Endothelial cell of umbilical vein (primary cell): ENCODE results near the gene CEP192. TPM values are rescaled to one million over a fixed set of nuclear protein-coding genes. Genes with fewer than 3 reads are reported as not detected.

Experiments
- BruUV-seq: library from RNA; stranded (reverse); fragments of 400-500 nt; replicated peaks from 2 replicates; lab custom pipeline; 2021; lab: Mats Ljungman, UMichigan
- CTCF ChIA-PET: fragments of 300-600, 350-600 bp; sonication (Branson Sonifier 250); formaldehyde crosslinking; loops from one replicate; lab custom pipeline; 2021; ENCODE audit warnings: antibody characterized with exemption, inconsistent platforms; lab: Charles Lee
- POLR2A ChIA-PET: fragments of 300-600, 350-600 bp; sonication (Branson Sonifier 250); formaldehyde crosslinking; loops from one replicate; lab custom pipeline; 2021; ENCODE audit warnings: antibody characterized with exemption, inconsistent platforms; lab: Charles Lee
- DNase-seq: peaks from one replicate; pipeline ENCODE4 v3.0.0-alpha.2; 2011; ENCODE audit warnings: low read depth, low spot score
- FAIRE-seq: peaks from 2 replicates; lab custom pipeline; 2011; peaks lifted over from hg19 to GRCh38; lab: Jason Lieb, UNC
- H2AFZ ChIP-seq: 2 replicates; pipeline ENCODE4 v1.6.0; 2012; ENCODE audit warnings: low read depth, low read length, control low read depth, inconsistent platforms
- H3K27ac ChIP-seq: 2 replicates; pipeline ENCODE4 v1.5.1; 2011; ENCODE audit warnings: low read depth, mild to moderate bottlenecking, control low read depth, low read length, moderate library complexity; ENCODE audit not compliant: insufficient read depth
- H3K27me3 ChIP-seq, 2 experiments: 2 replicates each; pipeline versions ENCODE4 v1.6.0 to v1.6.1; 2011; ENCODE audit warnings: low read length in 2 of 2, mixed read lengths in 1 of 2; ENCODE audit not compliant: control insufficient read depth in 2 of 2, insufficient read depth in 2 of 2
- H3K36me3 ChIP-seq, 2 experiments: 2 replicates in 1 of 2; 3 replicates in 1 of 2; pipeline ENCODE4 v1.5.1; 2011; ENCODE audit warnings: low read length in 2 of 2, mild to moderate bottlenecking in 1 of 2, moderate library complexity in 1 of 2; ENCODE audit not compliant: control insufficient read depth in 2 of 2, insufficient read depth in 2 of 2; ENCODE audit errors: extremely low read depth in 1 of 2
- H3K4me1 ChIP-seq: 3 replicates; pipeline ENCODE4 v1.5.1; 2011; ENCODE audit warnings: mild to moderate bottlenecking, low read length; ENCODE audit not compliant: control insufficient read depth, insufficient read depth; ENCODE audit errors: extremely low read depth
- H3K4me2 ChIP-seq: 2 replicates; pipeline ENCODE4 v1.6.1; 2011; ENCODE audit warnings: low read length, control low read depth, mixed read lengths; ENCODE audit not compliant: insufficient read depth
- H3K4me3 ChIP-seq, 3 experiments: fragments of 200-600 bp in 1 of 3; sonication (generic), shearing (Covaris generic) in 1 of 3; replicated peaks in 1 of 3; 2 replicates each; pipeline ENCODE4 v1.5.1; 2011 to 2016; ENCODE audit warnings: control low read depth in 3 of 3, low read length in 3 of 3, mild to moderate bottlenecking in 2 of 3, inconsistent platforms in 1 of 3, low read depth in 1 of 3, moderate library complexity in 1 of 3; ENCODE audit not compliant: insufficient read depth in 1 of 3
- H3K79me2 ChIP-seq: 2 replicates; pipeline ENCODE4 v1.6.0; 2012; ENCODE audit warnings: low read length, inconsistent platforms; ENCODE audit not compliant: control insufficient read depth, insufficient read depth
- H3K9ac ChIP-seq: replicated peaks from 2 replicates; pipeline ENCODE3; 2011; ENCODE audit warnings: low read length, control low read depth; ENCODE audit not compliant: insufficient read depth; ENCODE audit errors: extremely low read depth
- H3K9me1 ChIP-seq: replicated peaks from 3 replicates; pipeline ENCODE4 v1.6.0; 2011; ENCODE audit warnings: mild to moderate bottlenecking, low read length; ENCODE audit not compliant: control insufficient read depth, insufficient read depth; ENCODE audit errors: extremely low read depth
- H3K9me3 ChIP-seq: replicated peaks from 2 replicates; pipeline ENCODE4 v1.5.1; 2012; ENCODE audit warnings: low read length, inconsistent platforms; ENCODE audit not compliant: control insufficient read depth, insufficient read depth
- H4K20me1 ChIP-seq: replicated peaks from 2 replicates; pipeline ENCODE3; 2011; ENCODE audit warnings: mild to moderate bottlenecking, low read length; ENCODE audit not compliant: control insufficient read depth, insufficient read depth; ENCODE audit errors: extremely low read depth
- CTCF ChIP-seq, 2 donors: IDR thresholded peaks; 1 replicate in 1 of 2; 2 replicates in 1 of 2; pipeline ENCODE4 v1.5.1; 2011; ENCODE audit warnings: low read length in 2 of 2, mild to moderate bottlenecking in 2 of 2, moderate library complexity in 2 of 2, control low read depth in 1 of 2, inconsistent platforms in 1 of 2, low read depth in 1 of 2; ENCODE audit not compliant: insufficient read depth in 1 of 2; ENCODE audit errors: extremely low read depth in 1 of 2
- EZH2 ChIP-seq: IDR thresholded peaks from 2 replicates; pipeline ENCODE4 v1.6.1; 2012; ENCODE audit warnings: borderline replicate concordance, low read depth, mild to moderate bottlenecking, moderate library complexity, low read length, inconsistent platforms; ENCODE audit not compliant: severe bottlenecking
- FOS ChIP-seq: IDR thresholded peaks from 2 replicates; pipeline ENCODE4 v1.6.1; 2011; ENCODE audit warnings: mild to moderate bottlenecking, low read length, moderate library complexity, borderline replicate concordance; ENCODE audit not compliant: insufficient read depth
- GATA2 ChIP-seq: IDR thresholded peaks from 2 replicates; pipeline ENCODE4 v1.7.0; 2011; ENCODE audit warnings: low read depth, mild to moderate bottlenecking, moderate library complexity, mixed read lengths, low read length; ENCODE audit not compliant: insufficient read length, insufficient read depth
- JUN ChIP-seq: IDR thresholded peaks from 2 replicates; pipeline ENCODE4 v1.6.1; 2011; ENCODE audit warnings: borderline replicate concordance, low read depth; ENCODE audit not compliant: insufficient read length, insufficient read depth
- MYC ChIP-seq: IDR thresholded peaks from one replicate; pipeline ENCODE4 v1.6.1; 2011; ENCODE audit warnings: mild to moderate bottlenecking, low read depth, low read length
- POLR2A ChIP-seq: IDR thresholded peaks from 2 replicates; pipeline ENCODE4 v1.6.1; 2012; ENCODE audit warnings: low read depth, mild to moderate bottlenecking, control low read depth, low read length
- POLR2AphosphoS5 ChIP-seq: IDR thresholded peaks from 2 replicates; pipeline ENCODE4 v1.6.1; 2012; ENCODE audit warnings: low read depth, mild to moderate bottlenecking, control low read depth, low read length, moderate library complexity; ENCODE audit not compliant: insufficient read depth
- dilution Hi-C: fragments of 300-500 bp; cut with MboI; formaldehyde crosslinking; loops from one replicate; pipeline ENCODE4 v1.15.0; 2019; ENCODE audit warnings: low sequenced_read_pairs; ENCODE audit not compliant: extremely low pct_ligation_motif_present
- intact Hi-C: fragments of 100-400 bp; cut with micrococcal nuclease; formaldehyde crosslinking; loops from one replicate; pipeline ENCODE4 v1.10.0; 2022
- polyA plus RNA-seq, 4 experiments: library from polyadenylated mRNA; depleted of rRNA in 3 of 4; stranded (reverse) in 3 of 4; unstranded in 1 of 4; fragments of >200 nt; gene quantifications; 2 replicates each; pipeline versions ENCODE4 v1.2.1 to v1.2.3, GENCODE V29; 2011 to 2012; ENCODE audit warnings: missing spikeins in 1 of 4
- total RNA-seq: library from RNA; stranded (reverse); gene quantifications from 2 replicates; pipeline ENCODE4 v1.2.3, GENCODE V29; 2021
- TF ChIP-seq, protein P1 (sequence below): IDR thresholded peaks from 2 replicates; pipeline ENCODE4 v1.6.1; 2011; ENCODE audit not compliant: insufficient read depth, insufficient read length

The CEP192 gene
- total and polyA plus RNA-seq, 2 donors (not counting 3 experiments of a cell fraction or from before 2014, with no cell fraction given): 14.5 to 22.9 TPM

DNA sequence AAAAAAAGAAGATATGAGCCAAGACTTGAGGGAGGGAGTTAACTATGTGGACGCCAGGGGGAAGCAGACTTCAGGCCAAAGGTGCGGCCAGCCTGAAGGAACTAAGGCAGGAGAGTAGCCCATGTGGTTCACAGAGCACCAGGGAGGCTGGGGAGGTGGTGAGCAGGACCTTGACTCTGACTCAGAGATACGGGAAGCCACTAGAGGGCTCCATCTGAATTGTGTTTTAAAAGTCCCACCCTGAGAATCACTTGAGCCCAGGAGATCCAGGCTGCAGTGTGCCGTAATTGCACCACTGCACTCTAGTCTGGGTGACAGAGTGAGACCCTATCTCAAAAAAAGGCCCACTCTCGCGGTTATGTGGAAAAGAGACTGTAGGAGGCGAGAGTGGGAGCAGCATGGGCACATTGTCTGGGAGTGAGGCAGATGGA, 12.3 kb downstream of the CEP192 start:
- FAIRE-seq (peak; percentile 83), DNase-seq (peak; percentile 61)
- ChIA-PET CTCF (interaction anchor here (0.7 to 2.6 kb wide), 3 partner anchors 21 to 156 kb away, joined by 3 to 21 read pairs (median 4); no protein-coding TSS in a partner anchor), POLR2A (no interaction called here)
- H3K27me3 ChIP-seq: no peaks in the 10 kb centered on the region
- no peak overlapping the region for H3K4me2 ChIP-seq
- no peak for TF ChIP-seq FOS
- peak; percentile 52 to 56 for TF ChIP-seq CTCF (IDR thresholded peaks at IDR 0.05; ENCODE audit: extremely low read depth in 1 of 2, insufficient read depth in 1 of 2, low read depth in 1 of 2, low read length in 2 of 2)
- peaks cover 0 to 5% of the 10 kb centered on the region in 2 experiments for H3K36me3 ChIP-seq
- no peak overlapping the region for H2AFZ ChIP-seq
- no peaks in the 10 kb centered on the region for H3K4me1 ChIP-seq
- no peaks in the 10 kb centered on the region for H4K20me1 ChIP-seq
- H3K9me1 ChIP-seq: no peaks in the 10 kb centered on the region
- H3K9me3 ChIP-seq: no peaks in the 10 kb centered on the region
- dilution Hi-C loops: no loop called here
- no peak overlapping the region for H3K27ac ChIP-seq
- peaks cover 50% of the 10 kb centered on the region for H3K79me2 ChIP-seq
- no TSS peak for BruUV-seq
- intact Hi-C loops: loop anchor here (2.0 kb wide), 1 partner anchor 627 kb away; no protein-coding TSS in a partner anchor
- no peak overlapping the region for H3K4me3 ChIP-seq
- no peak overlapping the region for H3K9ac ChIP-seq

GRCh38 chr18:13004396-13004795, 13.2 kb downstream of the CEP192 start:
- no peak for DNase-seq
- FAIRE-seq: no peak
- Histone ChIP-seq H3K27me3 (no peaks in the 10 kb centered on the region), H3K4me3 (no peak overlapping the region), H3K9me3 (no peaks in the 10 kb centered on the region), H3K4me2 (no peak overlapping the region), H3K27ac (no peak overlapping the region), H3K4me1 (no peaks in the 10 kb centered on the region), H3K9ac (no peak overlapping the region), H4K20me1 (no peaks in the 10 kb centered on the region), H2AFZ (no peak overlapping the region), H3K9me1 (no peaks in the 10 kb centered on the region), H3K79me2 (peaks cover 42% of the 10 kb centered on the region), H3K36me3 (peaks cover 0 to 8% of the 10 kb centered on the region in 2 experiments)
- no TSS peak for BruUV-seq
- intact Hi-C loops: no loop called here
- TF ChIP-seq FOS (no peak), EZH2 (no peak), POLR2AphosphoS5 (no peak), POLR2A (no peak), MYC (no peak), GATA2 (no peak), CTCF (IDR thresholded peaks at IDR 0.05; ENCODE audit: extremely low read depth in 1 of 2, insufficient read depth in 1 of 2, low read depth in 1 of 2, low read length in 2 of 2) (no peak), JUN (no peak)
- TF ChIP-seq, protein P1, sequence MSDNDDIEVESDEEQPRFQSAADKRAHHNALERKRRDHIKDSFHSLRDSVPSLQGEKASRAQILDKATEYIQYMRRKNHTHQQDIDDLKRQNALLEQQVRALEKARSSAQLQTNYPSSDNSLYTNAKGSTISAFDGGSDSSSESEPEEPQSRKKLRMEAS: no peak
- CTCF ChIA-PET: interaction anchor here (1.0 to 2.6 kb wide), 3 partner anchors 39 to 155 kb away, joined by 3 to 21 read pairs (median 3); no protein-coding TSS in a partner anchor
- dilution Hi-C loops: no loop called here
- POLR2A ChIA-PET: no interaction called here
